ENCODE data around the gene PTRH1.

DNA sequence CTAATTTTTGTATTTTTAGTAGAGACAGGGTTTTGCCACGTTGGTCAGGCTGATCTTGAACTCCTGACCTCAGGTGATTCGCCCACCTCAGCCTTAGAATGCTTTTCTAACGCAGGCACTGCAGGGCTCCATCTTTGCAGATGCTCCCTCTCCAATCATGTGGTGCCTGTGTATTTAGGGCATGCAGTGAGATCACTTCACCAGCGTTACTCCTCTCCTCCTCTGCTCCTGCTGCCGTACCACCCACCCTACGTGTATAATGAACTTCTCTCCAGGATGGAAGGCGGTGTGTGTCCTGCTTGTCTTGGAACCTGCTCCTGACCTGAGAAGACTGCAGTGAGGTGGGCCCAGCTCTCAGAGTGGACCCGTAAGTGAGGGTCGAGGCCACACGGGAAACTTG lies 22.3 kb downstream of the PTRH1 start:
- TF ChIP-seq CBFB (IDR thresholded peaks at IDR 0.05; ENCODE audit: low read depth) (no peak), GABPA (IDR thresholded peaks at IDR 0.05; ENCODE audit: low read depth) (no peak), NRF1 (conservative IDR thresholded peaks at IDR 0.05; ENCODE audit: low read depth, low read length) (no peak), CHD1 (IDR thresholded peaks at IDR 0.05; ENCODE audit: low read depth, low read length) (no peak), TAF1 (IDR thresholded peaks at IDR 0.05; ENCODE audit: borderline replicate concordance, low read depth, low read length) (no peak), POLR2A (IDR thresholded peaks at IDR 0.05; ENCODE audit: low read depth, low read length) (no peak), SPI1 (IDR thresholded peaks at IDR 0.05; ENCODE audit: borderline replicate concordance, insufficient read depth, low read depth, low read length) (no peak), IKZF1 (conservative IDR thresholded peaks at IDR 0.05) (no peak), MXI1 (IDR thresholded peaks at IDR 0.05; ENCODE audit: low read depth, low read length) (no peak), EZH2 (IDR thresholded peaks at IDR 0.05; ENCODE audit: borderline replicate concordance, control insufficient read depth, low read depth, low read length) (no peak)
- TF ChIP-seq, protein P1, sequence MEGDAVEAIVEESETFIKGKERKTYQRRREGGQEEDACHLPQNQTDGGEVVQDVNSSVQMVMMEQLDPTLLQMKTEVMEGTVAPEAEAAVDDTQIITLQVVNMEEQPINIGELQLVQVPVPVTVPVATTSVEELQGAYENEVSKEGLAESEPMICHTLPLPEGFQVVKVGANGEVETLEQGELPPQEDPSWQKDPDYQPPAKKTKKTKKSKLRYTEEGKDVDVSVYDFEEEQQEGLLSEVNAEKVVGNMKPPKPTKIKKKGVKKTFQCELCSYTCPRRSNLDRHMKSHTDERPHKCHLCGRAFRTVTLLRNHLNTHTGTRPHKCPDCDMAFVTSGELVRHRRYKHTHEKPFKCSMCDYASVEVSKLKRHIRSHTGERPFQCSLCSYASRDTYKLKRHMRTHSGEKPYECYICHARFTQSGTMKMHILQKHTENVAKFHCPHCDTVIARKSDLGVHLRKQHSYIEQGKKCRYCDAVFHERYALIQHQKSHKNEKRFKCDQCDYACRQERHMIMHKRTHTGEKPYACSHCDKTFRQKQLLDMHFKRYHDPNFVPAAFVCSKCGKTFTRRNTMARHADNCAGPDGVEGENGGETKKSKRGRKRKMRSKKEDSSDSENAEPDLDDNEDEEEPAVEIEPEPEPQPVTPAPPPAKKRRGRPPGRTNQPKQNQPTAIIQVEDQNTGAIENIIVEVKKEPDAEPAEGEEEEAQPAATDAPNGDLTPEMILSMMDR (IDR thresholded peaks at IDR 0.05 in 2 of 3, conservative IDR thresholded peaks at IDR 0.05 in 1 of 3; ENCODE audit: control insufficient read depth in 2 of 3, extremely low read depth in 1 of 3, insufficient read depth in 1 of 3, low read depth in 3 of 3, low read length in 3 of 3), result no peak

Measured in GM12878 (cell line).